Upper lobe of left lung (tissue), 4 donors: ENCODE measurements around the gene EIF1AD.

Experiments
- CTCF ChIP-seq, 6 experiments: fragments of 450-650 bp in 4 of 6; fragments of 200-600 bp in 2 of 6; sonication (generic) in 2 of 6; IDR thresholded peaks; one replicate each; pipeline ENCODE4 v1.5.1; 2016 to 2019; ENCODE audit warnings: antibody characterized with exemption in 6 of 6
- EP300 ChIP-seq, 4 donors: sonication (generic); formaldehyde crosslinking; IDR thresholded peaks; one replicate each; pipeline ENCODE4 v1.5.1; 2017; ENCODE audit warnings: antibody characterized with exemption in 4 of 4, control low read depth in 2 of 4
- POLR2A ChIP-seq, 4 donors: fragments of 450-650 bp; IDR thresholded peaks; one replicate each; pipeline ENCODE4 v1.5.1; 2016 to 2017; ENCODE audit warnings: antibody characterized with exemption in 4 of 4, mild to moderate bottlenecking in 2 of 4
- POLR2AphosphoS5 ChIP-seq, 2 donors: sonication (generic); formaldehyde crosslinking; IDR thresholded peaks; one replicate each; pipeline ENCODE4 v1.5.1; 2017; ENCODE audit warnings: antibody characterized with exemption in 2 of 2

- TF ChIP-seq CTCF (IDR thresholded peaks at IDR 0.05): no peak
- no peak for TF ChIP-seq POLR2A (IDR thresholded peaks at IDR 0.05)
- TF ChIP-seq POLR2AphosphoS5 (IDR thresholded peaks at IDR 0.05): no peak
- TF ChIP-seq EP300 (IDR thresholded peaks at IDR 0.05): no peak
These were observed 55.3 kb downstream of the EIF1AD start for GRCh38 chr11:65946655-65947054.
